ENCODE results near the gene CASZ1. TPM values are rescaled to one million over a fixed set of nuclear protein-coding genes. Genes with fewer than 3 reads are reported as not detected.

The CASZ1 gene
- total RNA-seq, 6 donors from 2014 or later, result 39.7 to 112 (median 60.8) TPM

- ATAC-seq (ENCODE audit: low FRiP score in 2 of 2) (peak in 1 of 2 donors; percentile 17), DNase-seq (no peak)
- no peaks in the 10 kb centered on the region for H3K9me3 ChIP-seq
- WGBS, 2 donors, result 78 to 95% methylated on average over 4 of the region's 4 CpGs
- peak overlapping the region; percentile 78 to 85 (median 83) for H3K27ac ChIP-seq
- peaks cover 19 to 70% (median 42%) of the 10 kb centered on the region in 4 donors for H3K4me1 ChIP-seq
- H3K36me3 ChIP-seq, result no peaks in the 10 kb centered on the region
- H3K27me3 ChIP-seq, result no peaks in the 10 kb centered on the region
- TF ChIP-seq POLR2AphosphoS5 (IDR thresholded peaks at IDR 0.05) (no peak), EP300 (IDR thresholded peaks at IDR 0.05) (no peak), CTCF (IDR thresholded peaks at IDR 0.05) (no peak), POLR2A (IDR thresholded peaks at IDR 0.05) (no peak)
- no peak overlapping the region for H3K4me3 ChIP-seq
Measured at GRCh38 chr1:10724511-10724910, 71.9 kb downstream of the CASZ1 start.

- Histone ChIP-seq H3K4me3 (no peak overlapping the region), H3K4me1 (peaks cover 19 to 70% (median 42%) of the 10 kb centered on the region in 4 donors), H3K27ac (peak overlapping the region; percentile 78 to 85 (median 83)), H3K9me3 (no peaks in the 10 kb centered on the region), H3K36me3 (no peaks in the 10 kb centered on the region), H3K27me3 (no peaks in the 10 kb centered on the region)
- 39 to 42% methylated on average over 12 of the region's 12 CpGs for WGBS, 2 donors
- TF ChIP-seq POLR2AphosphoS5 (IDR thresholded peaks at IDR 0.05), result peak in 1 of 2 donors; percentile 13
- TF ChIP-seq POLR2A (IDR thresholded peaks at IDR 0.05), result no peak
- no peak for TF ChIP-seq CTCF (IDR thresholded peaks at IDR 0.05)
- peak in 2 of 4 donors; percentile 39 to 44 for TF ChIP-seq EP300 (IDR thresholded peaks at IDR 0.05)
- ATAC-seq (ENCODE audit: low FRiP score in 2 of 2), result peak; percentile 20 to 71
- peak in 1 of 2 donors; percentile 90 for DNase-seq
Measured at GRCh38 chr1:10724052-10724494, 72.4 kb downstream of the CASZ1 start.

GRCh38 chr1:10723317-10723716, 73.1 kb downstream of the CASZ1 start:
- Histone ChIP-seq H3K27ac (peak overlapping the region; percentile 4 to 83 (median 42)), H3K27me3 (no peaks in the 10 kb centered on the region), H3K4me3 (no peak overlapping the region), H3K9me3 (no peaks in the 10 kb centered on the region), H3K4me1 (peaks cover 19 to 72% (median 42%) of the 10 kb centered on the region in 4 donors), H3K36me3 (no peaks in the 10 kb centered on the region)
- no peak for TF ChIP-seq POLR2AphosphoS5 (IDR thresholded peaks at IDR 0.05)
- ATAC-seq (ENCODE audit: low FRiP score in 2 of 2) (no peak), DNase-seq (no peak)
- 90 to 100% methylated on average over 1 to 4 of the region's 4 CpGs for WGBS, 2 donors

- Histone ChIP-seq H3K9me3 (no peaks in the 10 kb centered on the region), H3K4me3 (no peak overlapping the region), H3K36me3 (no peaks in the 10 kb centered on the region), H3K27ac (peak overlapping the region in 3 of 4 donors; percentile 4 to 83 (median 71)), H3K4me1 (peaks cover 19 to 73% (median 44%) of the 10 kb centered on the region in 4 donors), H3K27me3 (no peaks in the 10 kb centered on the region)
- ATAC-seq (ENCODE audit: low FRiP score in 2 of 2) (no peak), DNase-seq (no peak)
- TF ChIP-seq POLR2A (IDR thresholded peaks at IDR 0.05), result no peak
- no peak for TF ChIP-seq POLR2AphosphoS5 (IDR thresholded peaks at IDR 0.05)
- no peak for TF ChIP-seq EP300 (IDR thresholded peaks at IDR 0.05)
- no peak for TF ChIP-seq CTCF (IDR thresholded peaks at IDR 0.05)
- WGBS, 2 donors, result 91 to 98% methylated on average over 7 to 12 of the region's 16 CpGs
Measured at GRCh38 chr1:10722803-10723202, 73.6 kb downstream of the CASZ1 start.

- no peaks in the 10 kb centered on the region for H3K27me3 ChIP-seq
- ATAC-seq (ENCODE audit: low FRiP score in 2 of 2) (no peak), DNase-seq (no peak)
- H3K4me1 ChIP-seq, result peaks cover 22 to 71% (median 42%) of the 10 kb centered on the region in 4 donors
- H3K36me3 ChIP-seq, result no peaks in the 10 kb centered on the region
- WGBS, 2 donors, result 72 to 75% methylated on average over 24 to 26 of the region's 26 CpGs
- TF ChIP-seq CTCF (IDR thresholded peaks at IDR 0.05) (no peak), POLR2A (IDR thresholded peaks at IDR 0.05) (no peak), EP300 (IDR thresholded peaks at IDR 0.05) (no peak)
- H3K9me3 ChIP-seq, result no peaks in the 10 kb centered on the region
- peak overlapping the region in 1 of 4 donors; percentile 30 for H3K27ac ChIP-seq
- no peak overlapping the region for H3K4me3 ChIP-seq
Measured at GRCh38 chr1:10721381-10722321, 74.8 kb downstream of the CASZ1 start.
